ENCODE data around the gene SH2D2A. TPM values are rescaled to one million over a fixed set of nuclear protein-coding genes. Genes with fewer than 3 reads are reported as not detected.

The SH2D2A gene
- total RNA-seq, 1 donor from 2014 or later: not detected

- no peak for DNase-seq (ENCODE audit: low spot score)
- TF ChIP-seq, protein P1, sequence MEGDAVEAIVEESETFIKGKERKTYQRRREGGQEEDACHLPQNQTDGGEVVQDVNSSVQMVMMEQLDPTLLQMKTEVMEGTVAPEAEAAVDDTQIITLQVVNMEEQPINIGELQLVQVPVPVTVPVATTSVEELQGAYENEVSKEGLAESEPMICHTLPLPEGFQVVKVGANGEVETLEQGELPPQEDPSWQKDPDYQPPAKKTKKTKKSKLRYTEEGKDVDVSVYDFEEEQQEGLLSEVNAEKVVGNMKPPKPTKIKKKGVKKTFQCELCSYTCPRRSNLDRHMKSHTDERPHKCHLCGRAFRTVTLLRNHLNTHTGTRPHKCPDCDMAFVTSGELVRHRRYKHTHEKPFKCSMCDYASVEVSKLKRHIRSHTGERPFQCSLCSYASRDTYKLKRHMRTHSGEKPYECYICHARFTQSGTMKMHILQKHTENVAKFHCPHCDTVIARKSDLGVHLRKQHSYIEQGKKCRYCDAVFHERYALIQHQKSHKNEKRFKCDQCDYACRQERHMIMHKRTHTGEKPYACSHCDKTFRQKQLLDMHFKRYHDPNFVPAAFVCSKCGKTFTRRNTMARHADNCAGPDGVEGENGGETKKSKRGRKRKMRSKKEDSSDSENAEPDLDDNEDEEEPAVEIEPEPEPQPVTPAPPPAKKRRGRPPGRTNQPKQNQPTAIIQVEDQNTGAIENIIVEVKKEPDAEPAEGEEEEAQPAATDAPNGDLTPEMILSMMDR (IDR thresholded peaks at IDR 0.05): no peak
- no peak overlapping the region for H3K27ac Mint-ChIP-seq (ENCODE audit: unreplicated experiment)
- no peaks in the 10 kb centered on the region for H3K36me3 Mint-ChIP-seq (ENCODE audit: low read depth)
- peaks cover 30% of the 10 kb centered on the region for H3K27me3 Mint-ChIP-seq (ENCODE audit: low read depth)
- H3K9me3 Mint-ChIP-seq (ENCODE audit: low read depth): no peaks in the 10 kb centered on the region
- H3K4me1 Mint-ChIP-seq (ENCODE audit: low read depth): peaks cover 9% of the 10 kb centered on the region
- no peak overlapping the region for H3K4me3 Mint-ChIP-seq (ENCODE audit: unreplicated experiment)
These were observed 37.1 kb upstream of the SH2D2A start for GRCh38 chr1:156853761-156854160.

DNA sequence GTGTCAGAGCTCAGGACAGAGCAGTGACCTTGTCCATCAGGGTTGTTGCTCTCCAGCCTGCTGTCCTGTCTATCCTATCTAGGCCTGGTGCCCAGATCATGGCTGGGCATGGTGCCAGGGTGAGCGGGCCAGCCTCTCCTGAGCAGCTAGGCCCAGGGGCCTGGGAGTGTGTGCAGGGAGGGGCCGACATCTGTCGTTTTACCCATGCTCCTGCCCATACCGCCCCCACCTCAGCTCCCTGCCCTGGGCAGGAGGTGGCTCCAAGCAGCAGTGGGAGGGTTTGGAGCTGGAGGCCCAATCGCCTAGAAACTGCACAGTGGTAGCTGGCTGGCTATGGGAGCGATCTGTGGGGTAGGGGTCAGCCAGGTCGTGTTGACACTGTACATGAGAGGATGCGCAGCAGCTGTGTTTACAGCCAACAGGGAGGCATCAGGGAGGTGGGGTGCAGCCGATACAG is 35.8 kb upstream of the SH2D2A start:
- Mint-ChIP-seq H3K27me3 (ENCODE audit: low read depth) (peaks cover 29% of the 10 kb centered on the region), H3K4me1 (ENCODE audit: low read depth) (peaks cover 6% of the 10 kb centered on the region), H3K36me3 (ENCODE audit: low read depth) (no peaks in the 10 kb centered on the region), H3K9me3 (ENCODE audit: low read depth) (no peaks in the 10 kb centered on the region), H3K27ac (ENCODE audit: unreplicated experiment) (no peak overlapping the region), H3K4me3 (ENCODE audit: unreplicated experiment) (no peak overlapping the region)
- DNase-seq (ENCODE audit: low spot score): no peak
- TF ChIP-seq, protein P1 (IDR thresholded peaks at IDR 0.05): no peak

GRCh38 chr1:156851779-156852417 is 35.2 kb upstream of the SH2D2A start:
- peaks cover 6% of the 10 kb centered on the region for H3K4me1 Mint-ChIP-seq (ENCODE audit: low read depth)
- no peak overlapping the region for H3K4me3 Mint-ChIP-seq (ENCODE audit: unreplicated experiment)
- H3K27me3 Mint-ChIP-seq (ENCODE audit: low read depth): peaks cover 34% of the 10 kb centered on the region
- no peaks in the 10 kb centered on the region for H3K9me3 Mint-ChIP-seq (ENCODE audit: low read depth)
- TF ChIP-seq, protein P1 (IDR thresholded peaks at IDR 0.05): no peak
- H3K27ac Mint-ChIP-seq (ENCODE audit: unreplicated experiment): no peak overlapping the region
- no peak for DNase-seq (ENCODE audit: low spot score)
- H3K36me3 Mint-ChIP-seq (ENCODE audit: low read depth): no peaks in the 10 kb centered on the region

DNA sequence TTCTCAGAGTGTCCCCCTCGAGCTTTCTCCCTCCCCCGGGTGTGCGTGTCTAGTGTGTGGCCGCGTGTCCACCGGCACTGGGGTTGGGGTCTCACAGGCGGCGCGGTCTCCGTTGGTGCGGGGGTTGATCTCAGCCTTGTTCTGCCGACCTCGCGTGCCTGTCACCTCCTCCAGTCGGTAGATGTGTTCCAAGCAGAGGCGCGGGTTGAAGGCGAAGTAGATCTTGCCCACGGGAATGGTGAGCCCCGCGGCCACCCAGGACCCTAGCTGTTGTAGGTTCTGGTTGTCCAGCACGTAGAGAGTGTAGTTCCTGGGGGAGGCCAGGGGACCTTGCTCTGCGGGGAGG is 32.5 kb upstream of the SH2D2A start:
- H3K36me3 Mint-ChIP-seq (ENCODE audit: low read depth): no peaks in the 10 kb centered on the region
- H3K4me1 Mint-ChIP-seq (ENCODE audit: low read depth): peaks cover 9% of the 10 kb centered on the region
- no peak for DNase-seq (ENCODE audit: low spot score)
- peaks cover 40% of the 10 kb centered on the region for H3K27me3 Mint-ChIP-seq (ENCODE audit: low read depth)
- H3K4me3 Mint-ChIP-seq (ENCODE audit: unreplicated experiment): no peak overlapping the region
- no peak overlapping the region for H3K27ac Mint-ChIP-seq (ENCODE audit: unreplicated experiment)
- TF ChIP-seq, protein P1 (IDR thresholded peaks at IDR 0.05): no peak
- no peaks in the 10 kb centered on the region for H3K9me3 Mint-ChIP-seq (ENCODE audit: low read depth)

- no peaks in the 10 kb centered on the region for H3K9me3 Mint-ChIP-seq (ENCODE audit: low read depth)
- H3K4me3 Mint-ChIP-seq (ENCODE audit: unreplicated experiment): no peak overlapping the region
- no peak overlapping the region for H3K27ac Mint-ChIP-seq (ENCODE audit: unreplicated experiment)
- DNase-seq (ENCODE audit: low spot score): no peak
- TF ChIP-seq, protein P1 (IDR thresholded peaks at IDR 0.05): no peak
- no peaks in the 10 kb centered on the region for H3K36me3 Mint-ChIP-seq (ENCODE audit: low read depth)
- peaks cover 9% of the 10 kb centered on the region for H3K4me1 Mint-ChIP-seq (ENCODE audit: low read depth)
- peaks cover 43% of the 10 kb centered on the region for H3K27me3 Mint-ChIP-seq (ENCODE audit: low read depth)
These were observed 32.0 kb upstream of the SH2D2A start for GRCh38 chr1:156848461-156849150.
